GM12873 (cell line): Measurements from ENCODE around the gene ADCY2.

Experiments
- TF ChIP-seq, protein P1 (sequence below): IDR thresholded peaks from 2 replicates; pipeline ENCODE4 v1.5.1; 2012; ENCODE audit warnings: low read depth, mild to moderate bottlenecking, moderate library complexity, low read length, control low read depth; ENCODE audit not compliant: insufficient read depth; ENCODE audit errors: missing control alignments

Gene ADCY2

DNA sequence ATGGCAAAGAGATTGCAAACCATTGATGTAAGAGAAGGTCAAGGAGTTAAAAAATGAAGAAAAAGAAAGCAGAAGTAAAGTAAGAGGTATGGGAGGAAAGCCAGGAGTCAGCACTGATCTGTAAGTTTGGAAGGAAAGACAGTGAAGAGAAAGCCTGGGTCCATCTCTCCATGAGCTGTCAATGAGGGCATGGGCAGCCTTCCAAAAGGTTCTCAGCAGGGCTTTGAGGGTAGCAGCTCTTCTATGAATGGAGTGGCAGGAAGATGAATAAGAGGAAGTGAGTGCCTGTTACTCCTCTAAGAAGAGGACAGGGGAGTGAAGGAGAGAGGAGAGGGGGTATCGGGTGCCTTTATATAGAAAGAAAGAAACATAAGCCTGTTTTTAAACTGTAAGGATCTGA lies 97.1 kb downstream of the ADCY2 start:
- TF ChIP-seq, protein P1, sequence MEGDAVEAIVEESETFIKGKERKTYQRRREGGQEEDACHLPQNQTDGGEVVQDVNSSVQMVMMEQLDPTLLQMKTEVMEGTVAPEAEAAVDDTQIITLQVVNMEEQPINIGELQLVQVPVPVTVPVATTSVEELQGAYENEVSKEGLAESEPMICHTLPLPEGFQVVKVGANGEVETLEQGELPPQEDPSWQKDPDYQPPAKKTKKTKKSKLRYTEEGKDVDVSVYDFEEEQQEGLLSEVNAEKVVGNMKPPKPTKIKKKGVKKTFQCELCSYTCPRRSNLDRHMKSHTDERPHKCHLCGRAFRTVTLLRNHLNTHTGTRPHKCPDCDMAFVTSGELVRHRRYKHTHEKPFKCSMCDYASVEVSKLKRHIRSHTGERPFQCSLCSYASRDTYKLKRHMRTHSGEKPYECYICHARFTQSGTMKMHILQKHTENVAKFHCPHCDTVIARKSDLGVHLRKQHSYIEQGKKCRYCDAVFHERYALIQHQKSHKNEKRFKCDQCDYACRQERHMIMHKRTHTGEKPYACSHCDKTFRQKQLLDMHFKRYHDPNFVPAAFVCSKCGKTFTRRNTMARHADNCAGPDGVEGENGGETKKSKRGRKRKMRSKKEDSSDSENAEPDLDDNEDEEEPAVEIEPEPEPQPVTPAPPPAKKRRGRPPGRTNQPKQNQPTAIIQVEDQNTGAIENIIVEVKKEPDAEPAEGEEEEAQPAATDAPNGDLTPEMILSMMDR = no peak

DNA sequence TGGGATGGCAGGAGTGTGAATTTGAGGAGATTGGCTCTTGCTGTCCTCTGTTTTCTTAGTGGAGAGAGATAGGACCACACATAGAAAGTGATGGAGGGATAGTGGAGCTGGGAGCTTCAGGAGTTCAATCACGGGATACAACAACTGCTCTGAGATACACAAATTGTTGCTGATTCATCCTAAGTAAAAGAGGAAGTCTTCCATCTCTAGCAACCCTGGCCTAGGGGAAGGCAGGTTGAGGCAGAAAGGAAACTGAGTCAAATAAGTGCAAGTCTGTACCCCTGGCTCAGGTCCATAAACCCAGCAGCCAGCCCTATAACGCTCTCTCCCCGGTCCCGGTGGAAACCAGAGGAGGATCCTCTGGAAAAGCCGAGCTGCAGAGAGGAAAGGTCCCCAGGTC lies 97.7 kb downstream of the ADCY2 start:
- TF ChIP-seq, protein P1 = no peak

DNA sequence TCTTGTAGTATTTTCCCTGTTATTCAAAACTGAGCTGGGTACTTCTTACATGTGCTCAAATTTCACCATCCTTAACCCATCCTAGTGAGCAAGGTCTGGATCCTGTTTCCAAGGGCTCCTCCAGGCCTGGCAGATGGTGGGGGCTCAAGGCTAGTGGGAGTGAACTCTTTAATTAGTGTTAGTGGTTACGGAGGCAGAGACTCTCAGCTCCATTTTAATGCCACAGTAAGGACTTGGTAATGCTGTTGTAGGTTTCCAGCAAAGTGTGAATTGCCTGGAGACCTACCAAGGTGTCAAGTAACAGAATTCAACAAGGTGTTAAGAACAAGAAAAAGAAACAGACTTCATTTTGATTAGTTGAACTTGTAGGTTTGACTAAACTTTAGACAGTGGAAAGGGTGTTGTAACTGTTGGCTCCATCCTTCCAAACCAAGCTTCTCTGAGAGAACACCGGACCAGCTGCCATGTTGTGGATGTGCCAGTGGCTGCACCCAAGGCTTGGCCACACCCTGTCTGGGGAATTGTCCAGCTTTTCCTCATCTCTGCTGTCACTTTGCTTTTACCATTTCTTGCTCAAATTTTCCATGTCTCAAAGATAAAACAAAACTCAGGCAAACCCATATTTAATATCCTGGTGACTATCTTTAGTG lies 98.7 kb downstream of the ADCY2 start:
- TF ChIP-seq, protein P1 = no peak

DNA sequence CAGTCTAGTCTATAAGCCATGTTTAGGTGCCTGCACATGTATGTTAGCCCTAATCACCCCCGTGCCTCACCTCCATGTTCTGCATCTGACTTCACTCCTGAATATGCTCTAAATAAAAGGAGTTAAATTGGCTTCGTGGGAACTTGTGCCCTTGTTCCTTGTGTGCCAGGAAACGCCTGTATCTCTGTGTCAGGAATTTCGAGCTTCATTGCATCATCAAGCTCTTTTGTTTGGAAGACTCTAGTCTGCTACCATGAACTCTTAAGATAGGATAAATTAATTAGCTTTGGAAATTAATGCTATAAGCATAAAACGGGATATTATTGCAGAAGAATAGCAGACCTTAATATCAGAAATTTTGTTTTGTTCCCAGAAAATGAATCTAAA lies 99.2 kb downstream of the ADCY2 start:
- TF ChIP-seq, protein P1 = no peak

DNA sequence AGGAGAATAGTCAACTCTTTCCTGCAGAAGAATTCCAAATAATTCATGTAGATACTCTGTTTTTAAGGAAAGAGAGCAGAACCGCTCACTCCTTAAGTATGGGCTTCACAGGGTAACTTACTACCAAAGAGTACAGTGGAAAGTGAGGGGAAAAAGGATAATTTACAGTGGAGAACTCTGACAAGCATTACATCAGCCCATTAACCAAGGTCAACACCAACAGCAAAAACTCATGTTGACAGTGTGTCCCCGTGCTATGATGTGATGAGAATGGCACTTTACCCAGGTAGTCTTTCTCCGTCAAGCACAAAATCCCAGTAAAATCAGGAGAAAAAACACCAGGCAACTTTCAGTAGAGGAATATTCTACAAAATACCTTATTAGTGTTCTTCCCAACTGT lies 104.3 kb downstream of the ADCY2 start:
- TF ChIP-seq, protein P1 = no peak

DNA sequence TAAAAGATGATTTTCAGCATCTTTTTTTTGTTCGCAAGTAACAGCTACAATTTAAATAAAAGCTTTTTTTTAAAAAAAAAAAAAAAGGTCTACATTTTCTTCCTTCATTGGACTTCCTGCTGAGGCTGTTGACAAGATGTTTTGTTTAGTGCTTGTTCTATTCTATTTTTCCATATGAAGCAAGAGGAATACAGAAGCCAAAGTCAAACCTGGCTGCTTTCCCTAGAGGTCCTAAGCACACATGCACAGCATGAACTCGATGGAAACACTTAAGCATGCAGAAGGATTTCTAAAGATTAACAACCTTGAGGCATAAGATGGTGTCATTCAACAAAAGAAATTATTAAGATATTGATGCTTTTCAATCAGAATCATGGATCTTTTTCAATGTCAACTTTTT lies 105.1 kb downstream of the ADCY2 start:
- TF ChIP-seq, protein P1 = no peak

DNA sequence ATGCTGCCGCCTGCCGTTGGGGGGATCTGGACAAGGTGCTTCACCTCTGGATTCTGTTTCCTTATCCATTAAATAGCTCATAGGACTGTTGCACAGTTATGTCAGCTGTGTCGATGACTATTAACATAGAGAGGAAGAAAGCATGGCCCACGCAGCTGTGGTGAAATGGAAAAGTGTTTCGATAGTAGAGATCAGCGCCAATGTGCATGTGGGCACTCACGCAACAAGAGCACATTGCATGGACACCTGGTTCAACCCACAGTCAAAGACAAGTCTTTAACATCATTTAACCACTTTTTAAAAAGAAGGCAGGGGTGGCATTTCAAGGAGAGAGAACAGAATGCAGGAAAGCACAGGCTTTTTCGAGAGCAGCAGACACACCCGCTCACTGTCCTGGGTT lies 107.6 kb downstream of the ADCY2 start:
- TF ChIP-seq, protein P1 = no peak
